Neural cell (in vitro differentiated cells): ENCODE measurements around the gene KRTAP13-4. TPM values are rescaled to one million over a fixed set of nuclear protein-coding genes. Genes with fewer than 3 reads are reported as not detected.

ENCODE experiments used
- H2AFZ ChIP-seq: fragments of 200-600, 300-800 bp; sonication (generic), shearing (Covaris generic); 2 replicates; pipeline ENCODE4 v1.6.0; 2014; ENCODE audit warnings: low read depth, mild to moderate bottlenecking, antibody characterized with exemption, low read length, moderate library complexity
- H3F3A ChIP-seq: fragments of 200-600 bp; shearing (Covaris generic); 2 replicates; pipeline ENCODE4 v1.6.1; 2016; ENCODE audit warnings: mild to moderate bottlenecking, moderate library complexity, mixed read lengths, antibody characterized with exemption, low read length; ENCODE audit not compliant: insufficient read depth, poor library complexity, severe bottlenecking
- H3K27ac ChIP-seq: fragments of 200-600, 300-800 bp; sonication (generic), shearing (Covaris generic); 2 replicates; pipeline ENCODE4 v1.5.1; 2014; ENCODE audit warnings: mild to moderate bottlenecking, low read length, moderate library complexity
- H3K27me3 ChIP-seq: fragments of 300-800, 200-600 bp; sonication (generic), shearing (Covaris generic); 2 replicates; pipeline ENCODE4 v1.6.0; 2014; ENCODE audit warnings: mild to moderate bottlenecking, low read depth, low read length, moderate library complexity; ENCODE audit not compliant: insufficient read depth
- H3K36me3 ChIP-seq: fragments of 300-800, 200-600 bp; sonication (generic), shearing (Covaris generic); 2 replicates; pipeline ENCODE4 v1.5.1; 2014; ENCODE audit warnings: mild to moderate bottlenecking, antibody characterized with exemption, low read length, moderate library complexity; ENCODE audit not compliant: insufficient read depth
- H3K4me2 ChIP-seq: fragments of 300-800, 200-600 bp; sonication (generic), shearing (Covaris generic); 2 replicates; pipeline ENCODE4 v1.6.0; 2014; ENCODE audit warnings: mild to moderate bottlenecking, low read length
- H3K4me3 ChIP-seq: fragments of 300-800, 200-600 bp; sonication (generic), shearing (Covaris generic); 2 replicates; pipeline ENCODE4 v1.5.1; 2014; ENCODE audit warnings: mild to moderate bottlenecking, low read length, moderate library complexity
- H3K79me2 ChIP-seq: fragments of 200-600 bp; shearing (Covaris generic); replicated peaks from 2 replicates; pipeline ENCODE4 v1.6.0; 2014; ENCODE audit warnings: mild to moderate bottlenecking, low read length, moderate library complexity; ENCODE audit not compliant: insufficient read depth
- H3K9ac ChIP-seq: fragments of 300-800, 200-600 bp; sonication (generic), shearing (Covaris generic); 2 replicates; pipeline ENCODE4 v1.6.1; 2016; ENCODE audit warnings: mild to moderate bottlenecking, low read length, mixed read lengths
- H3K9me2 ChIP-seq: fragments of 200-600 bp; shearing (Covaris generic); 2 replicates; pipeline ENCODE4 v1.6.1; 2016; ENCODE audit warnings: mild to moderate bottlenecking, low read length, mixed read lengths; ENCODE audit not compliant: insufficient read depth
- H3K9me3 ChIP-seq: fragments of 200-600, 300-800 bp; sonication (generic), shearing (Covaris generic); 2 replicates; pipeline ENCODE4 v1.6.1; 2016; ENCODE audit warnings: mild to moderate bottlenecking, mixed run types, low read length, moderate library complexity, mixed read lengths
- H4K20me1 ChIP-seq: fragments of 200-600 bp; shearing (Covaris generic); 2 replicates; pipeline ENCODE4 v1.6.1; 2016; ENCODE audit warnings: mild to moderate bottlenecking, mixed run types; ENCODE audit not compliant: insufficient read depth
- EP300 ChIP-seq: fragments of 450-650 bp; conservative IDR thresholded peaks from 2 replicates; pipeline ENCODE4 v1.6.1; 2014; ENCODE audit warnings: antibody characterized with exemption, mild to moderate bottlenecking, moderate library complexity; ENCODE audit not compliant: poor library complexity, severe bottlenecking
- EZH2 ChIP-seq: fragments of 200-600, 300-800 bp; shearing (Covaris generic), sonication (generic); IDR thresholded peaks from 2 replicates; pipeline ENCODE4 v1.6.1; 2014; ENCODE audit warnings: antibody characterized with exemption, low read length, borderline replicate concordance, mild to moderate bottlenecking; ENCODE audit not compliant: insufficient read depth, poor library complexity, severe bottlenecking
- MXI1 ChIP-seq: fragments of 450-650 bp; conservative IDR thresholded peaks from 2 replicates; pipeline ENCODE4 v1.6.1; 2014; ENCODE audit warnings: antibody characterized with exemption, mild to moderate bottlenecking; ENCODE audit not compliant: poor library complexity, severe bottlenecking
- POLR2AphosphoS5 ChIP-seq: IDR thresholded peaks from 2 replicates; pipeline ENCODE4 v1.6.1; 2012
- RAD21 ChIP-seq: fragments of 450-650 bp; conservative IDR thresholded peaks from 2 replicates; pipeline ENCODE4 v1.6.1; 2014; ENCODE audit warnings: antibody characterized with exemption, mild to moderate bottlenecking, moderate library complexity
- SMC3 ChIP-seq: fragments of 450-650 bp; conservative IDR thresholded peaks from 2 replicates; pipeline ENCODE4 v1.6.1; 2014; ENCODE audit warnings: antibody characterized with exemption, mild to moderate bottlenecking, moderate library complexity; ENCODE audit not compliant: poor library complexity
- TAF1 ChIP-seq: IDR thresholded peaks from 2 replicates; pipeline ENCODE4 v1.6.1; 2012; ENCODE audit warnings: low read depth
- polyA plus RNA-seq: library from polyadenylated mRNA; depleted of rRNA; stranded (reverse); fragments of >200 nt; gene quantifications from 2 replicates; pipeline ENCODE4 v1.2.3, GENCODE V29; 2014
- TF ChIP-seq, protein P1 (sequence below): IDR thresholded peaks from 2 replicates; pipeline ENCODE4 v1.6.1; 2012; ENCODE audit warnings: borderline replicate concordance
- TF ChIP-seq, protein P2 (sequence below): fragments of 450-650 bp; IDR thresholded peaks from 2 replicates; pipeline ENCODE4 v1.5.1; 2014; ENCODE audit warnings: antibody characterized with exemption, mild to moderate bottlenecking, moderate library complexity; ENCODE audit not compliant: poor library complexity, severe bottlenecking

KRTAP13-4 gene
- polyA plus RNA-seq, 1 donor from 2014 or later = not detected

DNA sequence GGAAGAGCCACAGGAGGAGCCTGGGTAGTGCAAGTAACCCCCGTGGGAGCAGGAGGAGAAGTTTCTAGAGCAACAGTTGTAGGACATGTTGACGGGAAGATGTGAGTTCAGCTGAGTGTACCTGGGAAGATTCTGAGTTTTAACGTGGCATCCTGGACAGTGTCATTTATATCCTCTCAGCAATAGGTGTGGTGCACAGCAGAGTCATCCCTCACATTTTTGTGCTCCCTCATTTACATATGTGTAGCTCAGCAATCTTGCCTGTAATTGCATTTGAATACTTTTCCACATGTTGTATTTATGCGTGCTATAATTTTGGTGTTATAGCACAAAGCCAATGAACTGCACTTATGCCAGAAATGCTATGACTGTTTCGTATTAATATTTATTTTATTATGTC, 4.2 kb upstream of the KRTAP13-4 start, which contains the start of gene KRTAP13-3:
Gene KRTAP13-3 (minus strand): TSS at position 101 of the 400 bp plus-strand sequence. CDS start 14 bp downstream, at position 87.
- TF ChIP-seq, protein P1, sequence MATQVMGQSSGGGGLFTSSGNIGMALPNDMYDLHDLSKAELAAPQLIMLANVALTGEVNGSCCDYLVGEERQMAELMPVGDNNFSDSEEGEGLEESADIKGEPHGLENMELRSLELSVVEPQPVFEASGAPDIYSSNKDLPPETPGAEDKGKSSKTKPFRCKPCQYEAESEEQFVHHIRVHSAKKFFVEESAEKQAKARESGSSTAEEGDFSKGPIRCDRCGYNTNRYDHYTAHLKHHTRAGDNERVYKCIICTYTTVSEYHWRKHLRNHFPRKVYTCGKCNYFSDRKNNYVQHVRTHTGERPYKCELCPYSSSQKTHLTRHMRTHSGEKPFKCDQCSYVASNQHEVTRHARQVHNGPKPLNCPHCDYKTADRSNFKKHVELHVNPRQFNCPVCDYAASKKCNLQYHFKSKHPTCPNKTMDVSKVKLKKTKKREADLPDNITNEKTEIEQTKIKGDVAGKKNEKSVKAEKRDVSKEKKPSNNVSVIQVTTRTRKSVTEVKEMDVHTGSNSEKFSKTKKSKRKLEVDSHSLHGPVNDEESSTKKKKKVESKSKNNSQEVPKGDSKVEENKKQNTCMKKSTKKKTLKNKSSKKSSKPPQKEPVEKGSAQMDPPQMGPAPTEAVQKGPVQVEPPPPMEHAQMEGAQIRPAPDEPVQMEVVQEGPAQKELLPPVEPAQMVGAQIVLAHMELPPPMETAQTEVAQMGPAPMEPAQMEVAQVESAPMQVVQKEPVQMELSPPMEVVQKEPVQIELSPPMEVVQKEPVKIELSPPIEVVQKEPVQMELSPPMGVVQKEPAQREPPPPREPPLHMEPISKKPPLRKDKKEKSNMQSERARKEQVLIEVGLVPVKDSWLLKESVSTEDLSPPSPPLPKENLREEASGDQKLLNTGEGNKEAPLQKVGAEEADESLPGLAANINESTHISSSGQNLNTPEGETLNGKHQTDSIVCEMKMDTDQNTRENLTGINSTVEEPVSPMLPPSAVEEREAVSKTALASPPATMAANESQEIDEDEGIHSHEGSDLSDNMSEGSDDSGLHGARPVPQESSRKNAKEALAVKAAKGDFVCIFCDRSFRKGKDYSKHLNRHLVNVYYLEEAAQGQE = no peak
- TF ChIP-seq MXI1 (no peak), SMC3 (no peak), EP300 (no peak), EZH2 (no peak), TAF1 (no peak), RAD21 (no peak)
- TF ChIP-seq, protein P2, sequence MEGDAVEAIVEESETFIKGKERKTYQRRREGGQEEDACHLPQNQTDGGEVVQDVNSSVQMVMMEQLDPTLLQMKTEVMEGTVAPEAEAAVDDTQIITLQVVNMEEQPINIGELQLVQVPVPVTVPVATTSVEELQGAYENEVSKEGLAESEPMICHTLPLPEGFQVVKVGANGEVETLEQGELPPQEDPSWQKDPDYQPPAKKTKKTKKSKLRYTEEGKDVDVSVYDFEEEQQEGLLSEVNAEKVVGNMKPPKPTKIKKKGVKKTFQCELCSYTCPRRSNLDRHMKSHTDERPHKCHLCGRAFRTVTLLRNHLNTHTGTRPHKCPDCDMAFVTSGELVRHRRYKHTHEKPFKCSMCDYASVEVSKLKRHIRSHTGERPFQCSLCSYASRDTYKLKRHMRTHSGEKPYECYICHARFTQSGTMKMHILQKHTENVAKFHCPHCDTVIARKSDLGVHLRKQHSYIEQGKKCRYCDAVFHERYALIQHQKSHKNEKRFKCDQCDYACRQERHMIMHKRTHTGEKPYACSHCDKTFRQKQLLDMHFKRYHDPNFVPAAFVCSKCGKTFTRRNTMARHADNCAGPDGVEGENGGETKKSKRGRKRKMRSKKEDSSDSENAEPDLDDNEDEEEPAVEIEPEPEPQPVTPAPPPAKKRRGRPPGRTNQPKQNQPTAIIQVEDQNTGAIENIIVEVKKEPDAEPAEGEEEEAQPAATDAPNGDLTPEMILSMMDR = no peak
- Histone ChIP-seq H3K27me3 (no peaks in the 10 kb centered on the region), H3K27ac (no peak within 1 kb of the TSS), H2AFZ (no peak within 1 kb of the TSS), H3K4me3 (no peak within 1 kb of the TSS), H3F3A (no peaks in the 10 kb centered on the region), H3K4me2 (no peak within 1 kb of the TSS), H3K9ac (no peak within 1 kb of the TSS), H3K79me2 (no peaks in the 10 kb centered on the region), H3K9me3 (no peaks in the 10 kb centered on the region), H4K20me1 (no peaks in the 10 kb centered on the region), H3K9me2 (no peaks in the 10 kb centered on the region), H3K36me3 (no peaks in the 10 kb centered on the region)

DNA sequence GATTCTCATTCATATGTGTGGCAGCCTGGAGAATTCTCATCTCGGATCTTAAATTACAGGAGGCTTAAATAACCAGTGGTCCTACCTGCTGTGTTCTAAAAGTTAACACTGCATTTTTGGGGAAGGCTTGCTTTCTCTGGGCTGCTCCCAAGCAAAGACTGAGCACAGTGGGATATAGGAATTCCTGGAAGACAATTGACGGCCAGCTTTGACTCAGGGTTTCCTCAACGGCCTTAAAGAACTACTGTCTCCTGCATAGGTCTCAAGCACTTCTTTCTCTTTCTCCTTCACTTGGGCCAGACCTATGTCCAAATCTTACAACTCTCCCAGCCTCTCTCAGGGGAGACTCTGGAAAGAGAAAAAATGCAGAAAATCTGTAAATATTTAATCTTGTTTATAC, 3.3 kb upstream of the KRTAP13-4 start:
- no peak overlapping the region for H3K9ac ChIP-seq
- H2AFZ ChIP-seq = no peak overlapping the region
- no peak overlapping the region for H3K4me2 ChIP-seq
- H3K36me3 ChIP-seq = no peaks in the 10 kb centered on the region
- no peaks in the 10 kb centered on the region for H3K9me3 ChIP-seq
- no peak overlapping the region for H3K27ac ChIP-seq
- no peaks in the 10 kb centered on the region for H3K27me3 ChIP-seq
- no peaks in the 10 kb centered on the region for H3F3A ChIP-seq
- no peaks in the 10 kb centered on the region for H4K20me1 ChIP-seq
- no peaks in the 10 kb centered on the region for H3K79me2 ChIP-seq
- H3K4me3 ChIP-seq = no peak overlapping the region
- H3K9me2 ChIP-seq = no peaks in the 10 kb centered on the region
- no peak for TF ChIP-seq MXI1
- TF ChIP-seq RAD21 = no peak
- TF ChIP-seq, protein P1 = no peak
- no peak for TF ChIP-seq POLR2AphosphoS5
- no peak for TF ChIP-seq EP300
- TF ChIP-seq, protein P2 = no peak
- no peak for TF ChIP-seq EZH2
- TF ChIP-seq TAF1 = no peak
- no peak for TF ChIP-seq SMC3
